ENCODE measurements around the gene HSD17B12. TPM values are rescaled to one million over a fixed set of nuclear protein-coding genes. Genes with fewer than 3 reads are reported as not detected.
"Not testable (repeated sequence)": the region's sequence is repeated elsewhere in the genome, so short reads cannot be mapped to it uniquely, and the experiment has no call there.

Gene HSD17B12
- total and polyA plus RNA-seq, 3 experiments from 2014 or later: 26.3 to 37.1 (median 32.3) TPM

DNA sequence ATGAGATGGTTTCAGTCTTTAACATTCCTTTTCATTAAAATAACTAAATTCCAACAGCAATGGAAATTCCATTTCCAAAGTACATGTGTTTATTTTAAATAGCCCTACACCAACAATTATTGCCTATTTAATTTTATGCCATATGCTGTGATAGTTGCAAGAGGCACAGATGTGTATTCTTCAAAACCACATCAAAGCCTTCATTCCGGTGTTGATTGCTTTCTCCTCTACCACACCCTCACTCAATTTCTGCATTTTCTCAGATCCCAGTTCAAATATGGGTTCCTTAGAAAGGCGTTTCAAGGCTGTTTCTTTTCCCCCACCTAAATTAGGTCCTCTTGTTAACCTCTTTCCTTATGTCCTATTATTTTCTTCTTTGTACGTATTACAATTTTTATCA lies 6.0 kb upstream of the HSD17B12 start:
- no peaks in the 10 kb centered on the region for H3K9me3 ChIP-seq (ENCODE audit: low read length)
- H3K36me3 Mint-ChIP-seq: no peaks in the 10 kb centered on the region
- POLR2A ChIA-PET: no interaction called here
- H3K27ac Mint-ChIP-seq: no peak overlapping the region
- CTCF ChIA-PET: interaction anchor here (1.2 kb wide), 1 partner anchor 12 kb away, joined by 3 read pairs; no protein-coding TSS in a partner anchor
- H3K4me3 ChIP-seq (ENCODE audit: low read length): no peak overlapping the region
- peaks cover 0 to 1% (median 0%) of the 10 kb centered on the region in 5 donors for H3K9me3 Mint-ChIP-seq
- H3K4me1 Mint-ChIP-seq: peaks cover 4 to 5% (median 5%) of the 10 kb centered on the region in 3 donors
- DNase-seq: no peak
- H3K27me3 ChIP-seq (ENCODE audit: insufficient read depth, low read length, poor library complexity, severe bottlenecking): no peaks in the 10 kb centered on the region
- H3K4me3 Mint-ChIP-seq: no peak overlapping the region
- no peaks in the 10 kb centered on the region for H3K36me3 ChIP-seq (ENCODE audit: insufficient read depth, low read length)
- H3K4me1 ChIP-seq (ENCODE audit: insufficient read depth, low read length): no peaks in the 10 kb centered on the region
- H3K27me3 Mint-ChIP-seq: peaks cover 3 to 10% of the 10 kb centered on the region in 2 donors
- H3K27ac ChIP-seq (ENCODE audit: low read depth, low read length): no peak overlapping the region

GRCh38 chr11:43676933-43677332 lies 3.6 kb upstream of the HSD17B12 start:
- Mint-ChIP-seq H3K27me3 (peaks cover 3 to 8% of the 10 kb centered on the region in 2 donors), H3K27ac (no peak overlapping the region), H3K9me3 (peaks cover 0 to 3% (median 0%) of the 10 kb centered on the region in 5 donors), H3K36me3 (peaks cover 0 to 8% (median 0%) of the 10 kb centered on the region in 3 donors), H3K4me3 (no peak overlapping the region), H3K4me1 (peaks cover 21 to 25% (median 21%) of the 10 kb centered on the region in 3 donors)
- H3K4me1 ChIP-seq (ENCODE audit: insufficient read depth, low read length): peaks cover 9% of the 10 kb centered on the region
- POLR2A ChIA-PET: no interaction called here
- H3K4me3 ChIP-seq (ENCODE audit: low read length): no peak overlapping the region
- H3K36me3 ChIP-seq (ENCODE audit: insufficient read depth, low read length): no peaks in the 10 kb centered on the region
- no peaks in the 10 kb centered on the region for H3K27me3 ChIP-seq (ENCODE audit: insufficient read depth, low read length, poor library complexity, severe bottlenecking)
- no peak overlapping the region for H3K27ac ChIP-seq (ENCODE audit: low read depth, low read length)
- DNase-seq: no peak
- H3K9me3 ChIP-seq (ENCODE audit: low read length): no peaks in the 10 kb centered on the region
- CTCF ChIA-PET: no interaction called here

DNA sequence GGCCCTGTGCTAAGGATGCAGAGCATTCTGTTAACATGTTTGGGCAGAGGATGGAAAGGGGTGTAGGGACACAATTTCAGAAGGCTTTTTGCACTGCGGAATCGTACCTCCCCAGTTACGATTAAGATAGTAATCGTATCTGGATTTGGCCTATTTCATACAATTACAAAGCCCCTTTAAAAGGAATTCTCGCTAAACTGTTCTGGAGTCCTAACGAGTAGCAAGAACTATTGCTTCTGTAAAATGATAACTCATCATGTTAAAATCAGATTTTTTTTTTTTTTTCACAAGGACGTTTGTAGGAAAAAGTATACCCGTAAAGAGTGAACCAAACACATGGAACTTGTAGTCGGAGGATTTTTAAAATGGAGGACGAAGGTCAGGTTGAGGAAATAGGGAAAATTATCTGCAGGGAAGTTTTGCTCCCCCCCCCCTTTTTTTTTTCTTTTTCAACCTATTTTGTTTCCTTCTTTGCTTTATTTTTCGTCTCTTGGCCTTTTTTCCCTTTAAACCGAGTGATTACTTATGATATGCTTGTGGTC lies 934 bp downstream of the HSD17B12 start:
- peak overlapping the region; percentile 82 for H3K4me3 ChIP-seq (ENCODE audit: low read length)
- ChIA-PET POLR2A (no interaction called here), CTCF (no interaction called here)
- peaks cover 3 to 29% (median 6%) of the 10 kb centered on the region in 3 donors for H3K36me3 Mint-ChIP-seq
- no peaks in the 10 kb centered on the region for H3K27me3 Mint-ChIP-seq
- peak overlapping the region; percentile 90 for H3K27ac ChIP-seq (ENCODE audit: low read depth, low read length)
- H3K27ac Mint-ChIP-seq: peak overlapping the region; percentile 84 to 99 (median 98)
- no peaks in the 10 kb centered on the region for H3K36me3 ChIP-seq (ENCODE audit: insufficient read depth, low read length)
- peaks cover 34 to 58% (median 35%) of the 10 kb centered on the region in 3 donors for H3K4me1 Mint-ChIP-seq
- peak overlapping the region; percentile 89 to 96 (median 92) for H3K4me3 Mint-ChIP-seq
- peaks cover 10% of the 10 kb centered on the region for H3K4me1 ChIP-seq (ENCODE audit: insufficient read depth, low read length)
- no peaks in the 10 kb centered on the region for H3K27me3 ChIP-seq (ENCODE audit: insufficient read depth, low read length, poor library complexity, severe bottlenecking)
- no peaks in the 10 kb centered on the region for H3K9me3 ChIP-seq (ENCODE audit: low read length)
- no peak for DNase-seq
- peaks cover 0 to 3% (median 0%) of the 10 kb centered on the region in 5 donors for H3K9me3 Mint-ChIP-seq

DNA sequence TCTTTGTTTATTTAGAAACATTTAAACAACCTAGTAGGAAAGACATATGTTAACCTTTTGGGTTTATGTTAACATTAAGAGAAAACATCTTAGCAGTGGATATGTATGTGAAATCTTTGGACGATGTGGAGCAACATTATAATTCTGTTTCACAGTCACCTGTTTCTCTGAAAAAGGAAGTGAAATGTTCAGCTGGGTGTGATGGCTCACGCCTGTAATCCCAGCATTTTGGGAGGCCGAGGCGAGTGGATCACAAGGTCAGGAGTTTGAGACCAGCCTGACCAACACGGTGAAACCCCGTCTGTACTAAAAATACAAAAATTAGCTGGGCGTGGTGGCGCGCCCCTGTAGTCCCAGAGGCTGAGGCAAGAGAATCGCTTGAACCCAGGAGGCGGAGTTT lies 1.5 kb downstream of the HSD17B12 start:
- H3K27me3 Mint-ChIP-seq, CTCF ChIA-PET: not testable (repeated sequence)

GRCh38 chr11:43685440-43685839 lies 4.9 kb downstream of the HSD17B12 start:
- Mint-ChIP-seq H3K9me3 (no peaks in the 10 kb centered on the region), H3K36me3 (peaks cover 10 to 32% (median 11%) of the 10 kb centered on the region in 3 donors), H3K27ac (no peak overlapping the region), H3K4me1 (peaks cover 29 to 61% (median 32%) of the 10 kb centered on the region in 3 donors), H3K4me3 (no peak overlapping the region), H3K27me3 (no peaks in the 10 kb centered on the region)
- CTCF ChIA-PET: no interaction called here
- peaks cover 15% of the 10 kb centered on the region for H3K4me1 ChIP-seq (ENCODE audit: insufficient read depth, low read length)
- no peak for DNase-seq
- H3K27ac ChIP-seq (ENCODE audit: low read depth, low read length): no peak overlapping the region
- no peak overlapping the region for H3K4me3 ChIP-seq (ENCODE audit: low read length)
- no peaks in the 10 kb centered on the region for H3K27me3 ChIP-seq (ENCODE audit: insufficient read depth, low read length, poor library complexity, severe bottlenecking)
- POLR2A ChIA-PET: no interaction called here
- H3K9me3 ChIP-seq (ENCODE audit: low read length): no peaks in the 10 kb centered on the region
- H3K36me3 ChIP-seq (ENCODE audit: insufficient read depth, low read length): no peaks in the 10 kb centered on the region

More for the DNA sequence above, 1.5 kb downstream of the HSD17B12 start:
- H3K4me1 Mint-ChIP-seq: peaks cover 34 to 61% (median 35%) of the 10 kb centered on the region in 3 donors
- H3K4me3 ChIP-seq (ENCODE audit: low read length); H3K27ac ChIP-seq (ENCODE audit: low read depth, low read length); DNase-seq; H3K9me3 Mint-ChIP-seq; POLR2A ChIA-PET; H3K27me3 ChIP-seq (ENCODE audit: insufficient read depth, low read length, poor library complexity, severe bottlenecking); H3K36me3 ChIP-seq (ENCODE audit: insufficient read depth, low read length); H3K9me3 ChIP-seq (ENCODE audit: low read length): not testable (repeated sequence)
- H3K4me3 Mint-ChIP-seq: peak overlapping the region; percentile 89 to 96 (median 92)
- peaks cover 3 to 29% (median 6%) of the 10 kb centered on the region in 3 donors for H3K36me3 Mint-ChIP-seq
- H3K27ac Mint-ChIP-seq: peak overlapping the region in 7 of 8 donors; percentile 39 to 99 (median 94)
- peaks cover 10% of the 10 kb centered on the region for H3K4me1 ChIP-seq (ENCODE audit: insufficient read depth, low read length)

DNA sequence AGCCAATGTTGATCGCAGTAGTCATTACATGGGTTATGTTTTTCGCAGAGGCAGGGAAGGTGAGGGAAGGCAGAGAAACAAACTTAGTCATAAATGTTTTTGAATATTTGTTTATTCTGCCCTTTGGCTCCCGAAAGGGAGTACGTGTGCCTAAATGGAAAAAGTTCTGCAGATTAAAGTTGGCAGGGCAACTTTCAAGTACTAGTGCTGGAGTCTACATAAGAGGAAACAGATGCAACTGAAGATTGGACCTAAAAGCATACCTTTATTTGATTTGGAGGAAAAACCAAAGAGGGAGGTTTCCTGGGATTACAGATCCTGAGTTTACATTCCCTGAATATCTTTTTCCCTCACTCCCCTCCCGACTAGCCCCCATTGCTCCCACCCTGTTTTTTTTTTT lies 5.7 kb downstream of the HSD17B12 start:
- Mint-ChIP-seq H3K27me3 (no peaks in the 10 kb centered on the region), H3K4me3 (no peak overlapping the region), H3K27ac (peak overlapping the region in 1 of 8 donors; percentile 59), H3K4me1 (peaks cover 29 to 55% (median 31%) of the 10 kb centered on the region in 3 donors), H3K36me3 (peaks cover 11 to 28% (median 13%) of the 10 kb centered on the region in 3 donors), H3K9me3 (no peaks in the 10 kb centered on the region)
- CTCF ChIA-PET: no interaction called here
- POLR2A ChIA-PET: no interaction called here
- H3K27ac ChIP-seq (ENCODE audit: low read depth, low read length): no peak overlapping the region
- DNase-seq: no peak
- H3K4me3 ChIP-seq (ENCODE audit: low read length): no peak overlapping the region
- H3K27me3 ChIP-seq (ENCODE audit: insufficient read depth, low read length, poor library complexity, severe bottlenecking): no peaks in the 10 kb centered on the region
- H3K4me1 ChIP-seq (ENCODE audit: insufficient read depth, low read length): peaks cover 13% of the 10 kb centered on the region
- no peaks in the 10 kb centered on the region for H3K9me3 ChIP-seq (ENCODE audit: low read length)
- no peaks in the 10 kb centered on the region for H3K36me3 ChIP-seq (ENCODE audit: insufficient read depth, low read length)

GRCh38 chr11:43687120-43687791 lies 6.7 kb downstream of the HSD17B12 start:
- H3K4me3 Mint-ChIP-seq: no peak overlapping the region
- H3K4me1 Mint-ChIP-seq: peaks cover 25 to 45% (median 31%) of the 10 kb centered on the region in 3 donors
- no peak for DNase-seq
- H3K9me3 ChIP-seq (ENCODE audit: low read length): no peaks in the 10 kb centered on the region
- no peak overlapping the region for H3K27ac ChIP-seq (ENCODE audit: low read depth, low read length)
- H3K27me3 ChIP-seq (ENCODE audit: insufficient read depth, low read length, poor library complexity, severe bottlenecking): no peaks in the 10 kb centered on the region
- no peaks in the 10 kb centered on the region for H3K36me3 ChIP-seq (ENCODE audit: insufficient read depth, low read length)
- peaks cover 11 to 28% (median 18%) of the 10 kb centered on the region in 3 donors for H3K36me3 Mint-ChIP-seq
- H3K4me3 ChIP-seq (ENCODE audit: low read length): no peak overlapping the region
- CTCF ChIA-PET: interaction anchor here (0.5 kb wide), 1 partner anchor 13 kb away, joined by 3 read pairs; no protein-coding TSS in a partner anchor
- peaks cover 5% of the 10 kb centered on the region for H3K4me1 ChIP-seq (ENCODE audit: insufficient read depth, low read length)
- H3K27ac Mint-ChIP-seq: no peak overlapping the region
- no peaks in the 10 kb centered on the region for H3K27me3 Mint-ChIP-seq
- no peaks in the 10 kb centered on the region for H3K9me3 Mint-ChIP-seq
- POLR2A ChIA-PET: no interaction called here

DNA sequence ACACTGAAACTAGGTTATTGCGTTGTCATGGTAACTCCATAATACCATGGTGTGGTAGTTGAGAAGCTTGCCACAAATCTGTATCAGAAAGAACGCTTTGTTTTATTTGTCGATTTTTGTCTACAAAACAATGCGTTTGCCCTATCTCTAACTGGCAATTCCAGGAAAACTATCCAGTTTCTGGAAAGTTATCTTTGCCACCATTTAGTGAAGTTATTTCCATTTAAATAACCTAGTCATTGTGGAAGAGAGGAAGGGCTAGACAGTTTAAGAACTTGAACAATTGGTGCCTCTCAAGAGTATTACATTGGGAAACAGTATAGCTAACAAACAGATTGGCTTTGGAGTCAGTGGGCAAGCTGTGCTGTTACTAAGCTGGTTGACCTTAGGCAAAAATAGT lies 7.9 kb downstream of the HSD17B12 start:
- peaks cover 22 to 41% (median 25%) of the 10 kb centered on the region in 3 donors for H3K4me1 Mint-ChIP-seq
- no peak overlapping the region for H3K4me3 Mint-ChIP-seq
- H3K27ac Mint-ChIP-seq: no peak overlapping the region
- peaks cover 11 to 22% (median 15%) of the 10 kb centered on the region in 3 donors for H3K36me3 Mint-ChIP-seq
- Histone ChIP-seq H3K36me3 (ENCODE audit: insufficient read depth, low read length) (no peaks in the 10 kb centered on the region), H3K27me3 (ENCODE audit: insufficient read depth, low read length, poor library complexity, severe bottlenecking) (no peaks in the 10 kb centered on the region), H3K4me3 (ENCODE audit: low read length) (no peak overlapping the region), H3K9me3 (ENCODE audit: low read length) (no peaks in the 10 kb centered on the region), H3K27ac (ENCODE audit: low read depth, low read length) (no peak overlapping the region), H3K4me1 (ENCODE audit: insufficient read depth, low read length) (peaks cover 5% of the 10 kb centered on the region)
- ChIA-PET POLR2A (no interaction called here), CTCF (no interaction called here)
- H3K9me3 Mint-ChIP-seq: no peaks in the 10 kb centered on the region
- no peaks in the 10 kb centered on the region for H3K27me3 Mint-ChIP-seq
- DNase-seq: no peak
